Ovary (tissue), 9 donors: ENCODE measurements around the gene IGLON5. TPM values are rescaled to one million over a fixed set of nuclear protein-coding genes. Genes with fewer than 3 reads are reported as not detected.

Experiments used
- DNase-seq, 5 donors: peaks; one replicate each; pipeline ENCODE4 v3.0.0-alpha.2; 2019 to 2020
- H3K27ac ChIP-seq, 2 donors: fragments of 200-600 bp; one replicate each; pipeline versions ENCODE4 v1.5.1 to v1.8.0; 2019 to 2022
- H3K27me3 ChIP-seq: fragments of 200-600 bp; one replicate; pipeline ENCODE4 v1.8.0; 2022
- H3K36me3 ChIP-seq: fragments of 200-600 bp; sonication (generic); one replicate; pipeline ENCODE4 v1.5.1; 2019
- H3K4me1 ChIP-seq: one replicate; pipeline ENCODE4 v1.8.1; 2013; ENCODE audit warnings: mild to moderate bottlenecking, moderate library complexity; ENCODE audit not compliant: insufficient read depth
- H3K4me3 ChIP-seq: fragments of 200-600 bp; sonication (generic); one replicate; pipeline ENCODE4 v1.5.1; 2017
- H3K9me3 ChIP-seq, 2 donors: fragments of 200-600 bp in 1 of 2; sonication (generic) in 1 of 2; one replicate each; pipeline versions ENCODE4 v1.5.1 to v1.8.1; 2013 to 2019; ENCODE audit warnings: mild to moderate bottlenecking in 1 of 2, moderate library complexity in 1 of 2
- EP300 ChIP-seq: sonication (generic); formaldehyde crosslinking; IDR thresholded peaks from one replicate; pipeline ENCODE4 v1.6.1; 2017; ENCODE audit warnings: antibody characterized with exemption
- POLR2A ChIP-seq: fragments of 450-650 bp; IDR thresholded peaks from one replicate; pipeline ENCODE4 v1.6.1; 2017; ENCODE audit warnings: antibody characterized with exemption, mild to moderate bottlenecking, moderate library complexity
- WGBS, 3 donors: extraction: QIAGEN DNeasy Blood & Tissue Kit in 1 of 3; methylation state at CpG; one replicate each; pipeline versions ENCODE4 v1.1.5 to v1.1.7; 2013 to 2017; 5-methylcytosine and 5-hydroxymethylcytosine counted together
- intact Hi-C, 4 donors: fragments of 100-400 bp; cut with DNase I; formaldehyde crosslinking; loops; one replicate each; pipeline versions ENCODE4 v1.11.0 to v1.15.1; 2022 to 2023
- polyA plus RNA-seq, 2 donors: library from polyadenylated mRNA; stranded (reverse); fragments of 200-250 nt in 1 of 2; fragments of 350-450 nt in 1 of 2; fragmentation: Illumina TruSeq in 1 of 2; extraction: RNeasy Lipid Tissue Mini Kit (QIAGEN cat#74804) in 1 of 2; gene quantifications; one replicate each; pipeline ENCODE4 v1.2.3, GENCODE V29; 2013 to 2014
- total RNA-seq, 7 donors: library from RNA; depleted of rRNA in 2 of 7; stranded (reverse); fragments of >200 nt in 2 of 7; fragmentation: NEBNext Ultra II Directional in 3 of 7; extraction: Animal tissue kit (Norgen Biotek cat#: 25700) in 3 of 7; gene quantifications; one replicate each; pipeline versions ENCODE4 v1.1.0 to v1.2.4, GENCODE V29; 2016 to 2023
- TF ChIP-seq, protein P1 (sequence below), 3 donors: fragments of 450-650 bp in 2 of 3; fragments of 200-600 bp in 1 of 3; IDR thresholded peaks; one replicate each; pipeline versions ENCODE4 v1.5.1 to v1.8.0; 2016 to 2022; ENCODE audit warnings: antibody characterized with exemption in 3 of 3, mild to moderate bottlenecking in 1 of 3
- donor health status: DM: no; HTN: no; CAD: no; lungs with moderate emphysema.
- donor health status: DM: no; HTN: no; CAD: no.
- donor health status: Bipolar disorder and iron deficiency.
- donor health status: DM: yes; HTN: yes; CAD: no.
- donor health status: DM: no; HTN: no; CAD: no.
- donor health status: DM: yes; HTN: yes; CAD: no.

The IGLON5 gene
- total and polyA plus RNA-seq, 9 donors, result 0.08 to 1.6 (median 0.29) TPM; not detected in 1

DNA sequence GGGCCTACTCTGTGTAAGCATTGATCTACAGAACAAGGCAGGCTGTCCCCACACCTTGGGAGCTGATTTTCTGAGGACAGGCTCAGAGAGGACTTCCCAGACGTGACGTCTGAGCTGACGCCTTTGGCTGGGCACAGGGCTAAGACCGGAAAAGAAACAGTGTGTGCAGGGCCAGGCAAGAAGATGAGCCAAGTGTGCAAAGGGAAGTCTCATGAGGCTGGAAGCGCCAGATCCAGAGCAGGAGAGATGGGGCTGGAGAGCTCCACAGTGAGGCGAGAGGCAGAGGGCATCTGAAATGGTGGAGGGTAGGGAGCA lies 12.7 kb downstream of the IGLON5 start:
- Histone ChIP-seq H3K4me3 (no peak overlapping the region), H3K27me3 (no peaks in the 10 kb centered on the region), H3K27ac (no peak overlapping the region), H3K9me3 (no peaks in the 10 kb centered on the region), H3K36me3 (no peaks in the 10 kb centered on the region), H3K4me1 (peaks cover 8% of the 10 kb centered on the region)
- DNase-seq, result no peak
- no peak for TF ChIP-seq EP300
- TF ChIP-seq, protein P1, sequence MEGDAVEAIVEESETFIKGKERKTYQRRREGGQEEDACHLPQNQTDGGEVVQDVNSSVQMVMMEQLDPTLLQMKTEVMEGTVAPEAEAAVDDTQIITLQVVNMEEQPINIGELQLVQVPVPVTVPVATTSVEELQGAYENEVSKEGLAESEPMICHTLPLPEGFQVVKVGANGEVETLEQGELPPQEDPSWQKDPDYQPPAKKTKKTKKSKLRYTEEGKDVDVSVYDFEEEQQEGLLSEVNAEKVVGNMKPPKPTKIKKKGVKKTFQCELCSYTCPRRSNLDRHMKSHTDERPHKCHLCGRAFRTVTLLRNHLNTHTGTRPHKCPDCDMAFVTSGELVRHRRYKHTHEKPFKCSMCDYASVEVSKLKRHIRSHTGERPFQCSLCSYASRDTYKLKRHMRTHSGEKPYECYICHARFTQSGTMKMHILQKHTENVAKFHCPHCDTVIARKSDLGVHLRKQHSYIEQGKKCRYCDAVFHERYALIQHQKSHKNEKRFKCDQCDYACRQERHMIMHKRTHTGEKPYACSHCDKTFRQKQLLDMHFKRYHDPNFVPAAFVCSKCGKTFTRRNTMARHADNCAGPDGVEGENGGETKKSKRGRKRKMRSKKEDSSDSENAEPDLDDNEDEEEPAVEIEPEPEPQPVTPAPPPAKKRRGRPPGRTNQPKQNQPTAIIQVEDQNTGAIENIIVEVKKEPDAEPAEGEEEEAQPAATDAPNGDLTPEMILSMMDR (IDR thresholded peaks at IDR 0.05), result no peak
- no peak for TF ChIP-seq POLR2A
- WGBS, 3 donors, result 58 to 67% (median 62%) methylated on average over 6 of the region's 6 CpGs
- intact Hi-C loops, result no loop called here

DNA sequence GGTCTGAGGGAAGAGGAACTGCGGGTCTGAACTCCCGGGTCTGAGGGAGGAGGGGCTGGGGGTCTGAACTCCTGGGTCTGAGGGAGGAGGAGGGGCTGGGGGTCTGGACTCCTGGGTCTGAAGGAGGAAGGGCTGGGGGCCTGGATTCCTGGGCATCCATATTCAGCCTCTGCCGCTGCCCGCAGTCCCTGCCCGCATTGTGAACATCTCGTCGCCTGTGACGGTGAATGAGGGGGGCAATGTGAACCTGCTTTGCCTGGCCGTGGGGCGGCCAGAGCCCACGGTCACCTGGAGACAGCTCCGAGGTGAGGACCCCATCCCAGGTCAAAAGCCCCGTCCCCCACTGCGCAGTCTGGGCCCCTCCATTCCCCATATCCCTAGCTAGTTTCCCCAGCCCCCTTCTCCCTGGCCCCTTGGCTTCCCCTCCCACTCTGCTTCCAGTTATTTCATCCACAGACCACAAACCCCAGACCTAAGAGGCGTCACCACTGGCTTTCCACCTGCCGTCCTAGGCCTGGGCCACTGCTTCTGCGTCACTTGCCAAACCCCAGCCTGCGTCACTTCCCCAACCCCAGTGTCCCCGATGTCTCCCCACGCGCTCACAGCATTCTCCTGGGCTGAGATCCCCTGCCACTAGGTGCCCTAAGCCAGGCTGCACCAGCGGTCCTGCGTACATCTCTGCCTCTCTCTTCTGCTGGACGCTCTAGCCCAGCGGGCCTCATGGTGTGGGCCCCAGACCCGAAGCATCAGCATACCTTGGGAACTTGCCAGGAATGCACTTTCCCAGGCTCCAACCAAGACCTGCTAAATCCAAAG lies 13.9 kb downstream of the IGLON5 start:
- DNase-seq, result no peak
- no peaks in the 10 kb centered on the region for H3K27me3 ChIP-seq
- no peaks in the 10 kb centered on the region for H3K9me3 ChIP-seq
- H3K27ac ChIP-seq, result no peak overlapping the region
- H3K36me3 ChIP-seq, result no peaks in the 10 kb centered on the region
- H3K4me3 ChIP-seq, result no peak overlapping the region
- intact Hi-C loops, result no loop called here
- TF ChIP-seq POLR2A (no peak), EP300 (no peak)
- TF ChIP-seq, protein P1 (IDR thresholded peaks at IDR 0.05), result no peak
- peaks cover 3% of the 10 kb centered on the region for H3K4me1 ChIP-seq
- 68 to 73% (median 68%) methylated on average over 26 of the region's 26 CpGs for WGBS, 3 donors

DNA sequence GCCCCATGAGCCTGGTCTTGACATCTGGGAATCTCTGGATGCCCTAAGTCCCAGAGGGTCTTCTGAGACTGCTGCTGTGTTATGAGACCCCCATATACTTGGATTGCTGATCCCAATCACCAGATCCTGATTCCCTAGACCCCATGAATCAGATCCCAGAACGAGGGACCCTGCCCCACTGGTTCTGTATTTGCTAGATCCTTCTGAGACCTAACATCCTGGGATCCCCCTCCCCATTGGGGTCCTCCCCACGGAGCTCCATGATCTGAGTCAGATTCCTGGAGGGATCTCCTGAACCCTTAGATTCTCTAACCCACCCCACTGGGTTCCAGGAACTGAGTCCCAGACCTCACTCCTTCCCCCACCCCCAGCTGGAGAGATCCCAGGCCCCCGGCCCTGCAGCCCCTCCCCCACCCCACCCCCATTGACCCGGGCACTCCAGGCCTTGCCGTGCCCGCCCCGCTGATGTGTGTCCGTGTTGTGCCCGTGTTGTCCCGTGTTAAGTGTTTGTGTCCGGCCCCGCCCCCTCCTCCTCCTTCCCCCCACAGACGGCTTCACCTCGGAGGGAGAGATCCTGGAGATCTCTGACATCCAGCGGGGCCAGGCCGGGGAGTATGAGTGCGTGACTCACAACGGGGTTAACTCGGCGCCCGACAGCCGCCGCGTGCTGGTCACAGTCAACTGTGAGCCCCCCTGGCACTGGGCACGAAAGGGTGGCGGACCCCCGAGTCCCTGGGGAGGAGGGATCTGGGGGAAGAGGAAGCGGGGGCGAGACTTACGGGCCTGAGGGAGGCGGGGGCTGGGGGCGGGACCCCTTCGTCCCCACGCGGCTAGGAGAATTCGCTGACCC lies 15.0 kb downstream of the IGLON5 start:
- TF ChIP-seq EP300 (no peak), POLR2A (no peak)
- TF ChIP-seq, protein P1 (IDR thresholded peaks at IDR 0.05), result no peak
- DNase-seq, result no peak
- Histone ChIP-seq H3K9me3 (no peaks in the 10 kb centered on the region), H3K36me3 (no peaks in the 10 kb centered on the region), H3K27ac (no peak overlapping the region), H3K4me1 (peaks cover 2% of the 10 kb centered on the region), H3K27me3 (no peaks in the 10 kb centered on the region), H3K4me3 (no peak overlapping the region)
- 22 to 38% (median 26%) methylated on average over 31 to 36 of the region's 36 CpGs for WGBS, 3 donors
- intact Hi-C loops, result no loop called here

DNA sequence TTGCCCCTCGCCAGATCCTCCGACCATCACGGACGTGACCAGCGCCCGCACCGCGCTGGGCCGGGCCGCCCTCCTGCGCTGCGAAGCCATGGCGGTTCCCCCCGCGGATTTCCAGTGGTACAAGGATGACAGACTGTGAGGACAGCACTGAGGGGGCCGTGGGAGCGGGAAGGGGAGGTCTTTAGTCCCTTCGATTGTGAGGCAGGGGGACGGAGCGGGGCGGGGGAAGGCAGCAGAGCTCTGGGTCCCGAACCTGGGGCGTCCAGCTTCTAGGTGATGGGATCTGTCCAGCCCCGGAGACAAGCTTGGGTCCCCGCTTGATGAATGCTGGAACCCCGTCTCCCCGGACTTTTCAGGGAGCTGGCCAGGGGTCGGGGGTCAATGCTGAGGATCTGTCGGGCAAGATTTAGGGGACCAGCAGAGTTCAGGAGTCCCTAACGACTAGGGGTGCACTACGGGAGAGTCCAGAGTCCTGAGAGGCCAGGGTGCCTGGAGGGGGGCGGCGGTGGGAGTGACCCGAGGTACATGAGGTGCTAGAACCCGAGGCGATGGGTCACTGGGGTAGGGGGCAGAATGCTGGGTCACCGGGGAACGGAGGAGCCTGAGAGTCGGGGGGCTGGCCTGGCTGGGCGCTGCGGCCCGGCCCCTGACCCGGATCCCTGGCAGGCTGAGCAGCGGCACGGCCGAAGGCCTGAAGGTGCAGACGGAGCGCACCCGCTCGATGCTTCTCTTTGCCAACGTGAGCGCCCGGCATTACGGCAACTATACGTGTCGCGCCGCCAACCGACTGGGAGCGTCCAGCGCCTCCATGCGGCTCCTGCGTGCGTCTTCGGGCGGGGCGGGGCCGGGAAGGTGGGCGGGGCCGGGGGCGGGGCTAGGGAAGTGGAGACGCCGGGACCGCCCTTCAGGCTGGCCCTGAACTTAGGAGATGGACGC lies 15.9 kb downstream of the IGLON5 start:
- Histone ChIP-seq H3K27ac (no peak overlapping the region), H3K9me3 (no peaks in the 10 kb centered on the region), H3K36me3 (no peaks in the 10 kb centered on the region), H3K4me1 (peaks cover 2% of the 10 kb centered on the region), H3K4me3 (no peak overlapping the region), H3K27me3 (no peaks in the 10 kb centered on the region)
- intact Hi-C loops, result no loop called here
- WGBS, 3 donors, result 8 to 14% (median 13%) methylated on average over 65 to 75 of the region's 75 CpGs
- TF ChIP-seq, protein P1 (IDR thresholded peaks at IDR 0.05), result no peak
- TF ChIP-seq EP300, result no peak
- no peak for DNase-seq
